ENCODE data around the gene NTM. TPM values are rescaled to one million over a fixed set of nuclear protein-coding genes. Genes with fewer than 3 reads are reported as not detected.

The NTM gene
- total and polyA plus RNA-seq, 2 experiments from 2014 or later = 1.1 to 1.7 TPM

- H3K36me3 ChIP-seq = no peaks in the 10 kb centered on the region
- H3K4me3 ChIP-seq = no peak overlapping the region
- H3K9me3 ChIP-seq (ENCODE audit: low read depth) = no peaks in the 10 kb centered on the region
- no peak overlapping the region for H3K27ac ChIP-seq
- peaks cover 9% of the 10 kb centered on the region for H3K27me3 ChIP-seq
- H3K4me1 ChIP-seq (ENCODE audit: low read depth) = no peaks in the 10 kb centered on the region
- DNase-seq (ENCODE audit: low read depth in 1 of 2, low spot score in 1 of 2) = no peak
- TF ChIP-seq CTCF (IDR thresholded peaks at IDR 0.05; ENCODE audit: low read depth, low read length) = no peak
Measured at GRCh38 chr11:132043714-132044113, 673.3 kb downstream of the NTM start.

- no peak for TF ChIP-seq CTCF (IDR thresholded peaks at IDR 0.05; ENCODE audit: low read depth, low read length)
- Histone ChIP-seq H3K9me3 (ENCODE audit: low read depth) (no peaks in the 10 kb centered on the region), H3K36me3 (no peaks in the 10 kb centered on the region)
Measured at GRCh38 chr11:132045107-132045506, 674.7 kb downstream of the NTM start.

DNA sequence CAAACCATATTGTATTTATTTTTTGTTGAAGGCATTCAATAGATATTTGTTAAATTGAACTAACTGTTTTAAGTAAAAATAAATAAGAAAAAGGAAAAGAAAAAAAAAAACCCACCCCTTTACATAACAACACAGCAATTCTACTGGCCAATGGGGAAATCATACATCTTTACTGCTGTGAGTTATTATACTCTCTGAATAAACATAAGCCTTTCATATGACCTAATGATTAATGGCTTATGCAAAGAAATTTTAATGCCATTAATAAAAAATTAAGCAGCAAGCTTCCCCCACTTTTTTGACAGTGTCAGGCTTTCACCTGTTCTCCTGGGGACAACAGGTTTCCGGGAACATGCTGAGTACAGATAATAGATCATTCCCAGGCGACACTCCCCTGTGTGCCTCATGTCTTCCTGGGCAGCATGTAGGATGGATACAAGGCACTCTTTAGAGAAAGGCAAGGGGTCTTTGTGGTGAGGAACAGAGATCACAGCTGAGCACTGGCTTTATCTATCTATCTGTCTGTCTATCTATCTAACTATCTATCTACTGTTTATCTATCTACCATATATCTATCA lies 676.0 kb downstream of the NTM start:
- no peaks in the 10 kb centered on the region for H3K9me3 ChIP-seq (ENCODE audit: low read depth)

More at GRCh38 chr11:132045107-132045506, 674.7 kb downstream of the NTM start:
- no peak overlapping the region for H3K4me3 ChIP-seq
- DNase-seq (ENCODE audit: low read depth in 1 of 2, low spot score in 1 of 2) = no peak
- H3K27ac ChIP-seq = no peak overlapping the region
- H3K27me3 ChIP-seq = peaks cover 16% of the 10 kb centered on the region
- no peaks in the 10 kb centered on the region for H3K4me1 ChIP-seq (ENCODE audit: low read depth)

GRCh38 chr11:132047167-132047566 lies 676.8 kb downstream of the NTM start:
- no peaks in the 10 kb centered on the region for H3K9me3 ChIP-seq (ENCODE audit: low read depth)
- H3K36me3 ChIP-seq = no peaks in the 10 kb centered on the region
- H3K27me3 ChIP-seq = peaks cover 6% of the 10 kb centered on the region
- TF ChIP-seq CTCF (IDR thresholded peaks at IDR 0.05; ENCODE audit: low read depth, low read length) = no peak
- no peak for DNase-seq (ENCODE audit: low read depth in 1 of 2, low spot score in 1 of 2)
- no peaks in the 10 kb centered on the region for H3K4me1 ChIP-seq (ENCODE audit: low read depth)
- no peak overlapping the region for H3K4me3 ChIP-seq
- H3K27ac ChIP-seq = no peak overlapping the region

More for the DNA sequence above, 676.0 kb downstream of the NTM start:
- H3K27ac ChIP-seq = no peak overlapping the region
- H3K36me3 ChIP-seq = no peaks in the 10 kb centered on the region
- H3K4me3 ChIP-seq = no peak overlapping the region
- no peak for TF ChIP-seq CTCF (IDR thresholded peaks at IDR 0.05; ENCODE audit: low read depth, low read length)
- peaks cover 9% of the 10 kb centered on the region for H3K27me3 ChIP-seq
- H3K4me1 ChIP-seq (ENCODE audit: low read depth) = no peaks in the 10 kb centered on the region
- no peak for DNase-seq (ENCODE audit: low read depth in 1 of 2, low spot score in 1 of 2)

DNA sequence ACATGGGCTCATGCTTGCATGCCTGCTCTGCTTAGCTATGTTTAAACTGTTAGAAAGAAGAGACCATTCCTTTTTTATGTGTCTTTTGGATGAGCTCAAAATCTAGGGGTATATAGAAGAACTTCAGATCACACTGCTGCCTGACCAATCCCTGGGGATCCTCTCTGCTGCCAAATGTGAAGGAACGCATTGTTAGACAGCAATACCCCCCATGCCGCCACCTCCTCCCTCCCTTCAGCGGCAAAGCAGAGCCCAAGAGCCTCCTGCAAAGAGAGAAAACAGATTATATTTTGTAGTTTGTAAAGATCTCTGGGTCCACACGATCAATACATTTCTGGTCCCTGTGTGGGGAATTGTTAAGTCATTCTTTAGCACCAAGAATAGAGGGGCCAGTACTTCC lies 677.6 kb downstream of the NTM start:
- Histone ChIP-seq H3K36me3 (no peaks in the 10 kb centered on the region), H3K9me3 (ENCODE audit: low read depth) (no peaks in the 10 kb centered on the region), H3K27ac (no peak overlapping the region), H3K4me1 (ENCODE audit: low read depth) (no peaks in the 10 kb centered on the region), H3K4me3 (no peak overlapping the region), H3K27me3 (peaks cover 9% of the 10 kb centered on the region)
- TF ChIP-seq CTCF (IDR thresholded peaks at IDR 0.05; ENCODE audit: low read depth, low read length) = no peak
- no peak for DNase-seq (ENCODE audit: low read depth in 1 of 2, low spot score in 1 of 2)
